HG02973 (cell line): ENCODE data around the gene ANO4.

Source experiments
- ATAC-seq: cut with Tn5 transposase; IDR thresholded peaks from one replicate; pipeline ENCODE4 v1.9.1; 2021; ENCODE audit warnings: moderate library complexity; ENCODE audit not compliant: unreplicated experiment

ANO4 gene

GRCh38 chr12:100801320-100801719 is 6.7 kb downstream of the ANO4 start:
- ATAC-seq = no peak

GRCh38 chr12:100808777-100809176 is 14.2 kb downstream of the ANO4 start:
- no peak for ATAC-seq

- ATAC-seq = no peak
Observed at GRCh38 chr12:100820314-100820713, 25.7 kb downstream of the ANO4 start.

- no peak for ATAC-seq
Observed at GRCh38 chr12:100823963-100824362, 29.4 kb downstream of the ANO4 start.

- no peak for ATAC-seq
Observed at GRCh38 chr12:100824476-100824875, 29.9 kb downstream of the ANO4 start.

GRCh38 chr12:100826323-100826722 is 31.7 kb downstream of the ANO4 start:
- no peak for ATAC-seq

- ATAC-seq = peak; percentile 76
Observed at GRCh38 chr12:100827901-100828520, 33.4 kb downstream of the ANO4 start.

GRCh38 chr12:100830003-100830795 is 35.6 kb downstream of the ANO4 start:
- no peak for ATAC-seq

GRCh38 chr12:100833282-100833681 is 38.7 kb downstream of the ANO4 start:
- ATAC-seq = no peak

GRCh38 chr12:100840748-100841147 is 46.2 kb downstream of the ANO4 start:
- no peak for ATAC-seq

GRCh38 chr12:100842156-100842555 is 47.6 kb downstream of the ANO4 start:
- ATAC-seq = no peak

GRCh38 chr12:100843061-100843460 is 48.5 kb downstream of the ANO4 start:
- no peak for ATAC-seq

GRCh38 chr12:100845095-100845494 is 50.5 kb downstream of the ANO4 start:
- no peak for ATAC-seq

- no peak for ATAC-seq
Observed at GRCh38 chr12:100851637-100852036, 57.1 kb downstream of the ANO4 start.

- no peak for ATAC-seq
Observed at GRCh38 chr12:100857418-100857817, 62.8 kb downstream of the ANO4 start.

- ATAC-seq = no peak
Observed at GRCh38 chr12:100857971-100858370, 63.4 kb downstream of the ANO4 start.

GRCh38 chr12:100858656-100859055 is 64.1 kb downstream of the ANO4 start:
- ATAC-seq = no peak

GRCh38 chr12:100859063-100859627 is 64.6 kb downstream of the ANO4 start:
- ATAC-seq = no peak

- ATAC-seq = no peak
Observed at GRCh38 chr12:100860611-100861010, 66.0 kb downstream of the ANO4 start.

- no peak for ATAC-seq
Observed at GRCh38 chr12:100862676-100863075, 68.1 kb downstream of the ANO4 start.

GRCh38 chr12:100864366-100864765 is 69.8 kb downstream of the ANO4 start:
- no peak for ATAC-seq
